Activated B cell treated with CpG ODN at 0.5 μM for 24 hours (primary cell): ENCODE measurements around the gene AVP. TPM values are rescaled to one million over a fixed set of nuclear protein-coding genes. Genes with fewer than 3 reads are reported as not detected.

Source experiments
- ATAC-seq: fragments of 200-7000 bp; cut with Tn5 transposase; one replicate; pipeline ENCODE4 v1.10.0; 2021; ENCODE audit warnings: low read depth, mild to moderate bottlenecking, moderate library complexity
- CTCF ChIA-PET: fragments of 350-600 bp; sonication (Branson Sonifier 250); formaldehyde crosslinking; loops from one replicate; lab custom pipeline; 2021; ENCODE audit warnings: antibody characterized with exemption; lab: Charles Lee
- POLR2A ChIA-PET: fragments of 350-600 bp; sonication (Branson Sonifier 250); formaldehyde crosslinking; loops from one replicate; lab custom pipeline; 2021; ENCODE audit warnings: antibody characterized with exemption; lab: Charles Lee
- DNase-seq: peaks from one replicate; pipeline ENCODE4 v3.0.0; 2022
- H3K27ac Mint-ChIP-seq: one replicate; pipeline ENCODE4 v1.8.0; 2020; ENCODE audit warnings: mixed read lengths
- H3K27me3 Mint-ChIP-seq: one replicate; pipeline ENCODE4 v1.8.0; 2021; ENCODE audit warnings: mixed read lengths
- H3K36me3 Mint-ChIP-seq: one replicate; pipeline ENCODE4 v1.8.0; 2021; ENCODE audit warnings: low read depth, mixed read lengths
- H3K4me1 Mint-ChIP-seq: one replicate; pipeline ENCODE4 v1.8.0; 2021; ENCODE audit warnings: mixed read lengths
- H3K4me3 Mint-ChIP-seq: one replicate; pipeline ENCODE4 v1.8.0; 2020; ENCODE audit warnings: mild to moderate bottlenecking, mixed read lengths
- H3K9me3 Mint-ChIP-seq: one replicate; pipeline ENCODE4 v1.8.0; 2020; ENCODE audit warnings: mixed read lengths
- CTCF ChIP-seq: fragments of 200-600 bp; IDR thresholded peaks from one replicate; pipeline ENCODE4 v1.8.0; 2022; ENCODE audit warnings: antibody characterized with exemption, mild to moderate bottlenecking
- intact Hi-C: fragments of 100-400 bp; cut with micrococcal nuclease; formaldehyde crosslinking; loops from one replicate; pipeline ENCODE4 v1.15.1; 2024
- total RNA-seq: library from RNA; stranded (reverse); gene quantifications from 2 replicates; pipeline ENCODE4 v1.2.3, GENCODE V29; 2022

The AVP gene
- total RNA-seq, 1 donor from 2014 or later, result not detected

- Mint-ChIP-seq H3K4me1 (no peaks in the 10 kb centered on the region), H3K36me3 (peaks cover 60% of the 10 kb centered on the region), H3K4me3 (no peak overlapping the region), H3K27me3 (no peaks in the 10 kb centered on the region), H3K27ac (no peak overlapping the region), H3K9me3 (no peaks in the 10 kb centered on the region)
- no peak for TF ChIP-seq CTCF
- intact Hi-C loops, result no loop called here
- DNase-seq (no peak), ATAC-seq (no peak)
- ChIA-PET POLR2A (no interaction called here), CTCF (no interaction called here)
Observed at GRCh38 chr20:3037654-3038053, 46.9 kb downstream of the AVP start.

GRCh38 chr20:3032624-3033023 is 51.9 kb downstream of the AVP start:
- ChIA-PET CTCF (no interaction called here), POLR2A (interaction anchor here (0.7 to 1.4 kb wide), 2 partner anchors 13 to 71 kb away, joined by 4 read pairs; partner anchors contain the start of gene MRPS26)
- Mint-ChIP-seq H3K27me3 (no peaks in the 10 kb centered on the region), H3K36me3 (peaks cover 61% of the 10 kb centered on the region), H3K27ac (no peak overlapping the region), H3K4me3 (no peak overlapping the region), H3K4me1 (no peaks in the 10 kb centered on the region), H3K9me3 (no peaks in the 10 kb centered on the region)
- ATAC-seq (no peak), DNase-seq (no peak)
- intact Hi-C loops, result no loop called here
- no peak for TF ChIP-seq CTCF

Other genes starting within 250 kb of the AVP start
- 53.2 and 59.1 TPM in 2 replicates for gene PCED1A, start 244.1 kb downstream of the AVP start, total RNA-seq
- gene VPS16, start 244.0 kb downstream of the AVP start, total RNA-seq, result 54.7 and 56.9 TPM in 2 replicates
- gene PTPRA, start 211.2 kb downstream of the AVP start, total RNA-seq, result 43.6 and 46.7 TPM in 2 replicates
- 0.75 TPM in 1 of 2 replicates, not detected in the other for gene GNRH2, start 41.1 kb downstream of the AVP start, total RNA-seq
- gene MRPS26, start 38.7 kb downstream of the AVP start, total RNA-seq, result 30.6 and 34.7 TPM in 2 replicates
- gene OXT, start 13.1 kb downstream of the AVP start, total RNA-seq, result not detected in 2 replicates
- 23.7 and 24.6 TPM in 2 replicates for gene FASTKD5, start 75.1 kb upstream of the AVP start, total RNA-seq
- gene UBOX5, start 75.1 kb upstream of the AVP start, total RNA-seq, result 8.9 and 9.6 TPM in 2 replicates
- gene LZTS3, start 88.8 kb upstream of the AVP start, total RNA-seq, result 0.64 and 0.84 TPM in 2 replicates
- 37.1 and 46.1 TPM in 2 replicates for gene DDRGK1, start 120.0 kb upstream of the AVP start, total RNA-seq
- 82.1 and 84.8 TPM in 2 replicates for gene ITPA, start 124.8 kb upstream of the AVP start, total RNA-seq
- 0.58 and 0.88 TPM in 2 replicates for gene SLC4A11, start 154.5 kb upstream of the AVP start, total RNA-seq